AG04450 (cell line): Measurements from ENCODE around the gene CD74. TPM values are rescaled to one million over a fixed set of nuclear protein-coding genes. Genes with fewer than 3 reads are reported as not detected.

Experiments used
- CTCF ChIA-PET: fragments of 300-600, 350-600 bp; formaldehyde crosslinking; extraction: SDS; loops from one replicate; lab custom pipeline; 2022; ENCODE audit warnings: antibody characterized with exemption, inconsistent platforms; lab: Charles Lee
- POLR2A ChIA-PET: fragments of 350-600 bp; formaldehyde crosslinking; extraction: SDS; loops from one replicate; lab custom pipeline; 2021; ENCODE audit warnings: antibody characterized with exemption, inconsistent platforms; lab: Yijun Ruan, JAX
- DNase-seq: peaks from one replicate; pipeline ENCODE4 v3.0.0-alpha.2; 2011; ENCODE audit warnings: low read depth, low spot score
- H3K27ac ChIP-seq: one replicate; pipeline ENCODE4 v1.5.1; 2012; ENCODE audit warnings: low read depth, low read length, control low read depth
- H3K27me3 ChIP-seq: one replicate; pipeline ENCODE4 v1.6.0; 2012; ENCODE audit warnings: low read length; ENCODE audit not compliant: control insufficient read depth, insufficient read depth
- H3K4me3 ChIP-seq: 2 replicates; pipeline ENCODE4 v1.5.1; 2011; ENCODE audit warnings: mild to moderate bottlenecking, low read depth, low read length, control low read depth
- H3K9me3 ChIP-seq: 2 replicates; pipeline ENCODE4 v1.5.1; 2012; ENCODE audit warnings: low read length; ENCODE audit not compliant: control insufficient read depth, insufficient read depth
- polyA plus RNA-seq: library from polyadenylated mRNA; depleted of rRNA; stranded (reverse); fragments of >200 nt; gene quantifications from 2 replicates; pipeline ENCODE4 v1.2.3, GENCODE V29; 2011
- TF ChIP-seq, protein P1 (sequence below): IDR thresholded peaks from 2 replicates; pipeline ENCODE4 v1.5.1; 2011; ENCODE audit warnings: low read depth, low read length, control low read depth, inconsistent platforms

Gene CD74
- polyA plus RNA-seq, 1 experiment: 2.9 TPM

- CTCF ChIA-PET: interaction anchor here (0.6 to 1.0 kb wide), 2 partner anchors 64 to 1028 kb away, joined by 3 to 7 read pairs; partner anchors contain the start of gene PCYOX1L
- H3K27me3 ChIP-seq: no peaks in the 10 kb centered on the region
- H3K4me3 ChIP-seq: no peak overlapping the region
- TF ChIP-seq, protein P1, sequence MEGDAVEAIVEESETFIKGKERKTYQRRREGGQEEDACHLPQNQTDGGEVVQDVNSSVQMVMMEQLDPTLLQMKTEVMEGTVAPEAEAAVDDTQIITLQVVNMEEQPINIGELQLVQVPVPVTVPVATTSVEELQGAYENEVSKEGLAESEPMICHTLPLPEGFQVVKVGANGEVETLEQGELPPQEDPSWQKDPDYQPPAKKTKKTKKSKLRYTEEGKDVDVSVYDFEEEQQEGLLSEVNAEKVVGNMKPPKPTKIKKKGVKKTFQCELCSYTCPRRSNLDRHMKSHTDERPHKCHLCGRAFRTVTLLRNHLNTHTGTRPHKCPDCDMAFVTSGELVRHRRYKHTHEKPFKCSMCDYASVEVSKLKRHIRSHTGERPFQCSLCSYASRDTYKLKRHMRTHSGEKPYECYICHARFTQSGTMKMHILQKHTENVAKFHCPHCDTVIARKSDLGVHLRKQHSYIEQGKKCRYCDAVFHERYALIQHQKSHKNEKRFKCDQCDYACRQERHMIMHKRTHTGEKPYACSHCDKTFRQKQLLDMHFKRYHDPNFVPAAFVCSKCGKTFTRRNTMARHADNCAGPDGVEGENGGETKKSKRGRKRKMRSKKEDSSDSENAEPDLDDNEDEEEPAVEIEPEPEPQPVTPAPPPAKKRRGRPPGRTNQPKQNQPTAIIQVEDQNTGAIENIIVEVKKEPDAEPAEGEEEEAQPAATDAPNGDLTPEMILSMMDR: no peak
- DNase-seq: no peak
- no peak overlapping the region for H3K27ac ChIP-seq
- H3K9me3 ChIP-seq: no peaks in the 10 kb centered on the region
- POLR2A ChIA-PET: no interaction called here
Observed at GRCh38 chr5:150386024-150386855, 26.5 kb downstream of the CD74 start.

- TF ChIP-seq, protein P1: no peak
- POLR2A ChIA-PET: no interaction called here
- Histone ChIP-seq H3K4me3 (no peak overlapping the region), H3K27ac (no peak overlapping the region), H3K9me3 (no peaks in the 10 kb centered on the region), H3K27me3 (no peaks in the 10 kb centered on the region)
- CTCF ChIA-PET: no interaction called here
- DNase-seq: no peak
Observed at GRCh38 chr5:150384701-150385100, 28.0 kb downstream of the CD74 start.

DNA sequence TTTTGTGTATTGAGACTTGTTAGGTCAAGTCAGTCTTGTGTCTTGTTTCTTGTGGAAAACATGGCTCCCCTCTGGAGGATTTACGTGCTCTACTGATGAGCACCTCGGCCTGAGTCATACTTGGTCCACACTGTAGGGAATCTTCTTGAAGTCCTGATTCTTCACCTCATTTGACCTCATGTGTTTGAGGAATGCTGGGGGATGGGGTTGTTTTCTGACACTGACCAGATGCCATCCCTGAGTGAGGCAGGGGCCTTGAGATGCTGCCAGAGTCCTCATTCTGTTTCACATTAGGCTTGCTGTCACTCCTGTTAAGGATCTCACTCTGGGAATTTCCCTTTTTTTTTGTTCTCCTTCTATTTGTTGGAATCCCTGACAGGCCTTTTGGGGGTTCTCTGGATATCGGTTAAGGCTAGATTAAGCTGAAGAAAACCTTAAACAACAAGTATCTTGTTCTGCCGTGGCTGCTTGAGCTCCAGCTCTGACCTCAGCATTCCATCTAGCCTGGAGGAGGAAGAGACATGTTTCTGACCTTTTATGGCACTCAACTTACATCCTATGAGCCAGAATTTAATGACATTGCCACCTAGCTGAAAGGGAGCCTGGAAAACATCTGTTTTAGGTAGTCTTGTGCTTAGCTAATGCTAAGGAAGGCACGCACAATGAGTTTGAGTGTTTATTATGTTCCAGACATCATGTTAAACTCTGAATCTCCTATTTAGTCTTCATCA is 34.6 kb downstream of the CD74 start:
- Histone ChIP-seq H3K27me3 (no peaks in the 10 kb centered on the region), H3K27ac (peak overlapping the region; percentile 98), H3K4me3 (no peak overlapping the region), H3K9me3 (peaks cover 10% of the 10 kb centered on the region)
- POLR2A ChIA-PET: interaction anchor here (0.7 to 1.5 kb wide), 6 partner anchors 13 to 79 kb away, joined by 3 to 4 read pairs (median 3); partner anchors contain the start of gene ARSI
- DNase-seq: peak; percentile 95
- TF ChIP-seq, protein P1: no peak
- CTCF ChIA-PET: interaction anchor here (0.6 to 1.6 kb wide), 7 partner anchors 21 to 917 kb away, joined by 3 to 6 read pairs (median 3); no protein-coding TSS in a partner anchor

- ChIA-PET POLR2A (interaction anchor here (0.5 to 1.5 kb wide), 3 partner anchors 12 to 75 kb away, joined by 3 to 4 read pairs (median 4); partner anchors contain the start of gene ARSI), CTCF (interaction anchor here (0.6 to 1.5 kb wide), 4 partner anchors 39 to 916 kb away, joined by 3 to 5 read pairs (median 3); no protein-coding TSS in a partner anchor)
- Histone ChIP-seq H3K9me3 (peaks cover 10% of the 10 kb centered on the region), H3K27ac (peak overlapping the region; percentile 98), H3K4me3 (no peak overlapping the region), H3K27me3 (no peaks in the 10 kb centered on the region)
- TF ChIP-seq, protein P1: no peak
- peak; percentile 26 for DNase-seq
Observed at GRCh38 chr5:150376799-150377771, 35.6 kb downstream of the CD74 start.
